Measurements from ENCODE around the gene FBXO42.

Gene FBXO42

GRCh38 chr1:16296643-16297042 lies 55.6 kb downstream of the FBXO42 start:
- Histone ChIP-seq H3K9me3 (ENCODE audit: low read length) (no peaks in the 10 kb centered on the region), H3K79me2 (ENCODE audit: insufficient read depth, low read length) (no peaks in the 10 kb centered on the region), H3K27ac (ENCODE audit: low read depth, low read length, poor library complexity, severe bottlenecking) (no peak overlapping the region), H4K20me1 (ENCODE audit: insufficient read depth, low read length) (no peaks in the 10 kb centered on the region), H3K36me3 (ENCODE audit: insufficient read depth, low read length) (peaks cover 72% of the 10 kb centered on the region), H3K9me2 (ENCODE audit: low read depth, low read length) (no peaks in the 10 kb centered on the region), H3K27me3 (ENCODE audit: insufficient read depth, low read length) (no peaks in the 10 kb centered on the region), H3F3A (ENCODE audit: insufficient read depth, low read length) (no peaks in the 10 kb centered on the region), H3K4me1 (ENCODE audit: insufficient read depth, low read length, severe bottlenecking) (no peaks in the 10 kb centered on the region), H2AFZ (ENCODE audit: low read length) (no peak overlapping the region), H3K9ac (ENCODE audit: low read length) (no peak overlapping the region), H3K4me2 (ENCODE audit: low read length) (no peak overlapping the region), H3K4me3 (ENCODE audit: low read depth, low read length, poor library complexity, severe bottlenecking) (no peak overlapping the region)
- no peak for TF ChIP-seq EZH2 (IDR thresholded peaks at IDR 0.05; ENCODE audit: borderline replicate concordance, low read length)
- no peak for TF ChIP-seq CTCF (IDR thresholded peaks at IDR 0.05; ENCODE audit: low read length)

GRCh38 chr1:16294219-16295212 lies 57.8 kb downstream of the FBXO42 start:
- Histone ChIP-seq H2AFZ (ENCODE audit: low read length) (no peak overlapping the region), H3K79me2 (ENCODE audit: insufficient read depth, low read length) (no peaks in the 10 kb centered on the region), H3K9ac (ENCODE audit: low read length) (no peak overlapping the region), H3K27ac (ENCODE audit: low read depth, low read length, poor library complexity, severe bottlenecking) (no peak overlapping the region), H3K4me3 (ENCODE audit: low read depth, low read length, poor library complexity, severe bottlenecking) (no peak overlapping the region), H3K9me2 (ENCODE audit: low read depth, low read length) (no peaks in the 10 kb centered on the region), H3K9me3 (ENCODE audit: low read length) (no peaks in the 10 kb centered on the region), H3K4me1 (ENCODE audit: insufficient read depth, low read length, severe bottlenecking) (no peaks in the 10 kb centered on the region), H3K27me3 (ENCODE audit: insufficient read depth, low read length) (no peaks in the 10 kb centered on the region), H3F3A (ENCODE audit: insufficient read depth, low read length) (no peaks in the 10 kb centered on the region), H4K20me1 (ENCODE audit: insufficient read depth, low read length) (no peaks in the 10 kb centered on the region), H3K36me3 (ENCODE audit: insufficient read depth, low read length) (peaks cover 63% of the 10 kb centered on the region), H3K4me2 (ENCODE audit: low read length) (no peak overlapping the region)
- no peak for TF ChIP-seq CTCF (IDR thresholded peaks at IDR 0.05; ENCODE audit: low read length)
- TF ChIP-seq EZH2 (IDR thresholded peaks at IDR 0.05; ENCODE audit: borderline replicate concordance, low read length): no peak

- no peaks in the 10 kb centered on the region for H3K79me2 ChIP-seq (ENCODE audit: insufficient read depth, low read length)
- no peak overlapping the region for H3K27ac ChIP-seq (ENCODE audit: low read depth, low read length, poor library complexity, severe bottlenecking)
- H3K36me3 ChIP-seq (ENCODE audit: insufficient read depth, low read length): peaks cover 73% of the 10 kb centered on the region
- H3K4me3 ChIP-seq (ENCODE audit: low read depth, low read length, poor library complexity, severe bottlenecking): no peak overlapping the region
- H3F3A ChIP-seq (ENCODE audit: insufficient read depth, low read length): no peaks in the 10 kb centered on the region
- H3K9ac ChIP-seq (ENCODE audit: low read length): no peak overlapping the region
- no peaks in the 10 kb centered on the region for H3K9me3 ChIP-seq (ENCODE audit: low read length)
- H3K27me3 ChIP-seq (ENCODE audit: insufficient read depth, low read length): no peaks in the 10 kb centered on the region
- H3K9me2 ChIP-seq (ENCODE audit: low read depth, low read length): no peaks in the 10 kb centered on the region
- H3K4me2 ChIP-seq (ENCODE audit: low read length): no peak overlapping the region
- H4K20me1 ChIP-seq (ENCODE audit: insufficient read depth, low read length): no peaks in the 10 kb centered on the region
- H2AFZ ChIP-seq (ENCODE audit: low read length): no peak overlapping the region
- TF ChIP-seq CTCF (IDR thresholded peaks at IDR 0.05; ENCODE audit: low read length) (no peak), EZH2 (IDR thresholded peaks at IDR 0.05; ENCODE audit: borderline replicate concordance, low read length) (no peak)
- H3K4me1 ChIP-seq (ENCODE audit: insufficient read depth, low read length, severe bottlenecking): no peaks in the 10 kb centered on the region
These were observed 58.7 kb downstream of the FBXO42 start for GRCh38 chr1:16293538-16293937.

All from OCI-LY1 (cell line).